WTC11 (cell line): ENCODE data around the gene SLC20A1. TPM values are rescaled to one million over a fixed set of nuclear protein-coding genes. Genes with fewer than 3 reads are reported as not detected.

ENCODE experiments used
- ATAC-seq: fragments of 200-7000 bp; cut with Tn5 transposase; 2 replicates; pipeline ENCODE4 v1.10.0; 2021; ENCODE audit warnings: mild to moderate bottlenecking, moderate library complexity
- CTCF ChIA-PET: fragments of 300-600 bp; sonication (Branson Sonifier 250); formaldehyde crosslinking; loops from one replicate; lab custom pipeline; 2021; ENCODE audit warnings: antibody characterized with exemption; lab: Charles Lee
- POLR2A ChIA-PET: fragments of 350-600 bp; sonication (Branson Sonifier 250); formaldehyde crosslinking; loops from one replicate; lab custom pipeline; 2021; ENCODE audit warnings: antibody characterized with exemption; lab: Charles Lee
- DNase-seq: peaks from one replicate; pipeline ENCODE4 v3.0.0; 2021; ENCODE audit warnings: low spot score
- H3K27ac Mint-ChIP-seq: 2 replicates; pipeline ENCODE4 v1.8.0; 2021; ENCODE audit warnings: mixed read lengths
- H3K27me3 Mint-ChIP-seq: 2 replicates; pipeline ENCODE4 v1.8.0; 2021; ENCODE audit warnings: low read depth, mild to moderate bottlenecking, moderate library complexity, mixed read lengths
- H3K36me3 Mint-ChIP-seq: 2 replicates; pipeline ENCODE4 v1.8.0; 2021; ENCODE audit warnings: mixed read lengths
- H3K4me1 Mint-ChIP-seq: 2 replicates; pipeline ENCODE4 v1.8.0; 2022; ENCODE audit warnings: mixed read lengths
- H3K4me3 Mint-ChIP-seq: 2 replicates; pipeline ENCODE4 v1.8.0; 2021; ENCODE audit warnings: mild to moderate bottlenecking, moderate library complexity, mixed read lengths
- H3K9me3 Mint-ChIP-seq: 2 replicates; pipeline ENCODE4 v1.8.0; 2021; ENCODE audit warnings: mixed read lengths
- CTCF ChIP-seq: fragments of 200-600 bp; IDR thresholded peaks from 2 replicates; pipeline ENCODE4 v1.8.0; 2022; ENCODE audit warnings: antibody characterized with exemption
- E2F1 ChIP-seq: sonication (generic); formaldehyde crosslinking; IDR thresholded peaks from 2 replicates; pipeline ENCODE4 v1.8.0; 2022; ENCODE audit warnings: mild to moderate bottlenecking, missing genetic modification reagents
- EMX1 ChIP-seq: fragments of 250-450 bp; sonication (Bioruptor Pico); IDR thresholded peaks from 2 replicates; pipeline ENCODE4 v1.8.0; 2021; ENCODE audit warnings: mild to moderate bottlenecking
- FOXP1 ChIP-seq: sonication (generic); formaldehyde crosslinking; IDR thresholded peaks from 2 replicates; pipeline ENCODE4 v1.8.0; 2022; ENCODE audit warnings: missing genetic modification reagents, mild to moderate bottlenecking, moderate library complexity, borderline replicate concordance
- GTF2I ChIP-seq: fragments of 250-450 bp; sonication (Bioruptor Pico); conservative IDR thresholded peaks from 2 replicates; pipeline ENCODE4 v1.4.0; 2021; ENCODE audit warnings: mild to moderate bottlenecking
- JAZF1 ChIP-seq: fragments of 250-450 bp; sonication (Bioruptor Pico); IDR thresholded peaks from 2 replicates; pipeline ENCODE4 v1.9.0; 2021; ENCODE audit warnings: moderate library complexity, mild to moderate bottlenecking, inconsistent platforms
- MYBL2 ChIP-seq: sonication (generic); formaldehyde crosslinking; IDR thresholded peaks from 2 replicates; pipeline ENCODE4 v1.8.1; 2023; ENCODE audit warnings: mild to moderate bottlenecking, moderate library complexity, missing genetic modification reagents
- NFE2L1 ChIP-seq: sonication (generic); formaldehyde crosslinking; IDR thresholded peaks from 2 replicates; pipeline ENCODE4 v1.8.1; 2023; ENCODE audit warnings: missing genetic modification reagents
- NR1H2 ChIP-seq: sonication (generic); formaldehyde crosslinking; IDR thresholded peaks from 2 replicates; pipeline ENCODE4 v1.9.0; 2021; ENCODE audit warnings: mild to moderate bottlenecking, moderate library complexity, missing genetic modification reagents
- PREB ChIP-seq: sonication (generic); formaldehyde crosslinking; IDR thresholded peaks from 2 replicates; pipeline ENCODE4 v1.8.1; 2022; ENCODE audit warnings: mild to moderate bottlenecking, missing genetic modification reagents, moderate library complexity, borderline replicate concordance
- RELA ChIP-seq: sonication (generic); formaldehyde crosslinking; IDR thresholded peaks from 2 replicates; pipeline ENCODE4 v1.8.1; 2022; ENCODE audit warnings: missing genetic modification reagents, mild to moderate bottlenecking, borderline replicate concordance
- RORB ChIP-seq: fragments of 250-450 bp; sonication (Bioruptor Pico); IDR thresholded peaks from 2 replicates; pipeline ENCODE4 v1.9.0; 2021; ENCODE audit warnings: mild to moderate bottlenecking
- SMAD4 ChIP-seq: sonication (generic); formaldehyde crosslinking; IDR thresholded peaks from 2 replicates; pipeline ENCODE4 v1.8.0; 2022; ENCODE audit warnings: mild to moderate bottlenecking, missing genetic modification reagents
- TEAD1 ChIP-seq: sonication (generic); formaldehyde crosslinking; IDR thresholded peaks from 2 replicates; pipeline ENCODE4 v1.8.0; 2022; ENCODE audit warnings: mild to moderate bottlenecking, missing genetic modification reagents
- ZMAT4 ChIP-seq: fragments of 250-450 bp; sonication (Bioruptor Pico); IDR thresholded peaks from 2 replicates; pipeline ENCODE4 v1.9.0; 2021; ENCODE audit warnings: mild to moderate bottlenecking
- ZNF263 ChIP-seq: sonication (generic); formaldehyde crosslinking; IDR thresholded peaks from 2 replicates; pipeline ENCODE4 v1.8.1; 2022; ENCODE audit warnings: low read depth, mild to moderate bottlenecking, moderate library complexity, missing genetic modification reagents
- ZNF317 ChIP-seq: sonication (generic); formaldehyde crosslinking; IDR thresholded peaks from 2 replicates; pipeline ENCODE4 v1.8.1; 2023; ENCODE audit warnings: low read depth, mild to moderate bottlenecking, moderate library complexity, missing genetic modification reagents, borderline replicate concordance
- ZNF396 ChIP-seq: fragments of 250-450 bp; sonication (Bioruptor Pico); IDR thresholded peaks from 2 replicates; pipeline ENCODE4 v1.8.0; 2021; ENCODE audit warnings: mild to moderate bottlenecking, moderate library complexity, borderline replicate concordance
- total RNA-seq: library from RNA; stranded (reverse); gene quantifications from 3 replicates; pipeline ENCODE4 v1.2.3, GENCODE V29; 2021
- TF ChIP-seq, protein P1 (sequence below): sonication (generic); formaldehyde crosslinking; IDR thresholded peaks from 2 replicates; pipeline ENCODE4 v1.8.1; 2023; ENCODE audit warnings: mild to moderate bottlenecking, missing genetic modification reagents, borderline replicate concordance
- TF ChIP-seq, protein P2 (sequence below): sonication (generic); formaldehyde crosslinking; IDR thresholded peaks from 2 replicates; pipeline ENCODE4 v1.8.0; 2022; ENCODE audit warnings: mild to moderate bottlenecking, missing genetic modification reagents
- TF ChIP-seq, protein P3 (sequence below): sonication (generic); formaldehyde crosslinking; IDR thresholded peaks from 2 replicates; pipeline ENCODE4 v1.8.1; 2022; ENCODE audit warnings: low read depth, missing genetic modification reagents, borderline replicate concordance
- TF ChIP-seq, protein P4 (sequence below): sonication (generic); formaldehyde crosslinking; IDR thresholded peaks from 2 replicates; pipeline ENCODE4 v1.8.0; 2022; ENCODE audit warnings: mild to moderate bottlenecking, missing genetic modification reagents

The SLC20A1 gene
- total RNA-seq, 1 experiment from 2014 or later: 59.9 TPM

- H3K4me3 Mint-ChIP-seq: no peak overlapping the region
- POLR2A ChIA-PET: no interaction called here
- no peak overlapping the region for H3K27ac Mint-ChIP-seq
- no peaks in the 10 kb centered on the region for H3K36me3 Mint-ChIP-seq
- H3K27me3 Mint-ChIP-seq: peaks cover 18% of the 10 kb centered on the region
- peaks cover 7% of the 10 kb centered on the region for H3K4me1 Mint-ChIP-seq
- CTCF ChIA-PET: interaction anchor here (0.9 to 1.0 kb wide), 2 partner anchors 53 to 55 kb away, joined by 3 read pairs; no protein-coding TSS in a partner anchor
- ATAC-seq (no peak), DNase-seq (no peak)
- H3K9me3 Mint-ChIP-seq: no peaks in the 10 kb centered on the region
- no peak for TF ChIP-seq ZNF317
- TF ChIP-seq SMAD4 (CRISPR knock-in tag): no peak
- no peak for TF ChIP-seq NR1H2 (CRISPR knock-in tag)
- no peak for TF ChIP-seq JAZF1 (CRISPR knock-in tag)
- TF ChIP-seq, protein P1, sequence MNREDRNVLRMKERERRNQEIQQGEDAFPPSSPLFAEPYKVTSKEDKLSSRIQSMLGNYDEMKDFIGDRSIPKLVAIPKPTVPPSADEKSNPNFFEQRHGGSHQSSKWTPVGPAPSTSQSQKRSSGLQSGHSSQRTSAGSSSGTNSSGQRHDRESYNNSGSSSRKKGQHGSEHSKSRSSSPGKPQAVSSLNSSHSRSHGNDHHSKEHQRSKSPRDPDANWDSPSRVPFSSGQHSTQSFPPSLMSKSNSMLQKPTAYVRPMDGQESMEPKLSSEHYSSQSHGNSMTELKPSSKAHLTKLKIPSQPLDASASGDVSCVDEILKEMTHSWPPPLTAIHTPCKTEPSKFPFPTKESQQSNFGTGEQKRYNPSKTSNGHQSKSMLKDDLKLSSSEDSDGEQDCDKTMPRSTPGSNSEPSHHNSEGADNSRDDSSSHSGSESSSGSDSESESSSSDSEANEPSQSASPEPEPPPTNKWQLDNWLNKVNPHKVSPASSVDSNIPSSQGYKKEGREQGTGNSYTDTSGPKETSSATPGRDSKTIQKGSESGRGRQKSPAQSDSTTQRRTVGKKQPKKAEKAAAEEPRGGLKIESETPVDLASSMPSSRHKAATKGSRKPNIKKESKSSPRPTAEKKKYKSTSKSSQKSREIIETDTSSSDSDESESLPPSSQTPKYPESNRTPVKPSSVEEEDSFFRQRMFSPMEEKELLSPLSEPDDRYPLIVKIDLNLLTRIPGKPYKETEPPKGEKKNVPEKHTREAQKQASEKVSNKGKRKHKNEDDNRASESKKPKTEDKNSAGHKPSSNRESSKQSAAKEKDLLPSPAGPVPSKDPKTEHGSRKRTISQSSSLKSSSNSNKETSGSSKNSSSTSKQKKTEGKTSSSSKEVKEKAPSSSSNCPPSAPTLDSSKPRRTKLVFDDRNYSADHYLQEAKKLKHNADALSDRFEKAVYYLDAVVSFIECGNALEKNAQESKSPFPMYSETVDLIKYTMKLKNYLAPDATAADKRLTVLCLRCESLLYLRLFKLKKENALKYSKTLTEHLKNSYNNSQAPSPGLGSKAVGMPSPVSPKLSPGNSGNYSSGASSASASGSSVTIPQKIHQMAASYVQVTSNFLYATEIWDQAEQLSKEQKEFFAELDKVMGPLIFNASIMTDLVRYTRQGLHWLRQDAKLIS (CRISPR knock-in tag): no peak
- TF ChIP-seq, protein P2, sequence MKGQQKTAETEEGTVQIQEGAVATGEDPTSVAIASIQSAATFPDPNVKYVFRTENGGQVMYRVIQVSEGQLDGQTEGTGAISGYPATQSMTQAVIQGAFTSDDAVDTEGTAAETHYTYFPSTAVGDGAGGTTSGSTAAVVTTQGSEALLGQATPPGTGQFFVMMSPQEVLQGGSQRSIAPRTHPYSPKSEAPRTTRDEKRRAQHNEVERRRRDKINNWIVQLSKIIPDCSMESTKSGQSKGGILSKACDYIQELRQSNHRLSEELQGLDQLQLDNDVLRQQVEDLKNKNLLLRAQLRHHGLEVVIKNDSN (CRISPR knock-in tag): no peak
- no peak for TF ChIP-seq TEAD1 (CRISPR knock-in tag)
These were observed 26.1 kb downstream of the SLC20A1 start for GRCh38 chr2:112671801-112672200.

DNA sequence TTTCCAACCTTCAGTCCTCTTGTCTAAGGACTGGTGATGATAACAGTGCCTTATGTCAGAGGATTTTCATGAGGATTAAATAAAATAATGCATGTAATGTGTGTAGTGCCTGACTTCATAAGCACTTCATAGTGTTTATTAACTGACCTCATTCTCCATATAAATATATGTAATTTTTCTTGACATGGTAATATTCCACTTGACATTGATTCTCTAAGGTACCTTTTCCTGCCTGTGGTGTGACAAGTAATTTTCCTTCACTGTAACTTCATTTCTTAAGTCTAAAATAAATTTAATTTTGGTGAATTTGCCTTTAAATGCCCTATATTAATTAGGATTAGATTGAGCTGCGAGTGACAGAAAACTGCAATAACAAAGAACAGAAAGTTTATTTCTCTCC, 27.3 kb downstream of the SLC20A1 start:
- peaks cover 18% of the 10 kb centered on the region for H3K27me3 Mint-ChIP-seq
- CTCF ChIA-PET: no interaction called here
- ATAC-seq (no peak), DNase-seq (no peak)
- no peaks in the 10 kb centered on the region for H3K36me3 Mint-ChIP-seq
- no peak overlapping the region for H3K27ac Mint-ChIP-seq
- no peak for TF ChIP-seq MYBL2 (CRISPR knock-in tag)
- no peak for TF ChIP-seq ZNF263 (CRISPR knock-in tag)
- no peak for TF ChIP-seq CTCF
- no peak for TF ChIP-seq GTF2I
- TF ChIP-seq ZMAT4: no peak
- TF ChIP-seq RELA (CRISPR knock-in tag): no peak
- no peak for TF ChIP-seq EMX1
- no peak for TF ChIP-seq NFE2L1
- TF ChIP-seq RORB (CRISPR knock-in tag): no peak
- TF ChIP-seq, protein P3, sequence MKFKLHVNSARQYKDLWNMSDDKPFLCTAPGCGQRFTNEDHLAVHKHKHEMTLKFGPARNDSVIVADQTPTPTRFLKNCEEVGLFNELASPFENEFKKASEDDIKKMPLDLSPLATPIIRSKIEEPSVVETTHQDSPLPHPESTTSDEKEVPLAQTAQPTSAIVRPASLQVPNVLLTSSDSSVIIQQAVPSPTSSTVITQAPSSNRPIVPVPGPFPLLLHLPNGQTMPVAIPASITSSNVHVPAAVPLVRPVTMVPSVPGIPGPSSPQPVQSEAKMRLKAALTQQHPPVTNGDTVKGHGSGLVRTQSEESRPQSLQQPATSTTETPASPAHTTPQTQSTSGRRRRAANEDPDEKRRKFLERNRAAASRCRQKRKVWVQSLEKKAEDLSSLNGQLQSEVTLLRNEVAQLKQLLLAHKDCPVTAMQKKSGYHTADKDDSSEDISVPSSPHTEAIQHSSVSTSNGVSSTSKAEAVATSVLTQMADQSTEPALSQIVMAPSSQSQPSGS (CRISPR knock-in tag): no peak
- TF ChIP-seq, protein P4, sequence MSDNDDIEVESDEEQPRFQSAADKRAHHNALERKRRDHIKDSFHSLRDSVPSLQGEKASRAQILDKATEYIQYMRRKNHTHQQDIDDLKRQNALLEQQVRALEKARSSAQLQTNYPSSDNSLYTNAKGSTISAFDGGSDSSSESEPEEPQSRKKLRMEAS (CRISPR knock-in tag): no peak
- TF ChIP-seq E2F1 (CRISPR knock-in tag): no peak
- no peak for TF ChIP-seq ZNF396
- TF ChIP-seq PREB: no peak
- no peak for TF ChIP-seq FOXP1 (CRISPR knock-in tag)
- H3K4me1 Mint-ChIP-seq: peaks cover 7% of the 10 kb centered on the region
- H3K9me3 Mint-ChIP-seq: no peaks in the 10 kb centered on the region
- H3K4me3 Mint-ChIP-seq: no peak overlapping the region
- POLR2A ChIA-PET: no interaction called here
